Fibroblast of mammary gland (primary cell): ENCODE results near the gene KRTDAP.

Experiments
- DNase-seq: peaks from one replicate; pipeline ENCODE4 v3.0.0-alpha.2; 2010; ENCODE audit warnings: low read depth
- H3K4me3 ChIP-seq: 2 replicates; pipeline ENCODE4 v1.5.1; 2011; ENCODE audit warnings: low read depth, mild to moderate bottlenecking, low read length, moderate library complexity; ENCODE audit not compliant: control insufficient read depth
- TF ChIP-seq, protein P1 (sequence below): conservative IDR thresholded peaks from 2 replicates; pipeline ENCODE4 v1.5.1; 2011; ENCODE audit warnings: low read depth, low read length, inconsistent platforms; ENCODE audit not compliant: control insufficient read depth, insufficient read depth

Gene KRTDAP

DNA sequence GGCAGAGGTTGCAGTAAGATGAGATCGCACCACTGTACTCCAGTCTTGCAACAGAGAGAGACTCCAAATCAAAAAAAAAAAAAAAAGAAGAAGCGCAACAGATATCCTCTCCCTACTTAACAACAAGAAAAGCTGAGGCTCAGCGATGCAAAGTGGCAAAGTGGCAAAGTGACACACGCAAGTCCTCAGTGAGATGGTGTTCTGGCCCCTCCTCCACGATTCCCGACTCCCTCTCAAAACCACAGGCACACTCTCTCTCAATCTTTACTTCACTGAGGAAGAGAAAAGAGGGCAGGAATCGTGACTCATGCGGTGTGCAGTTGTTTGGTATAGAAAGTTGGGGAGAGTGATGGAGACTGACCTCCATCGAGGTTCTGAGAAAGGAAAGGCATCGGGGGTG is 29.7 kb downstream of the KRTDAP start:
- TF ChIP-seq, protein P1, sequence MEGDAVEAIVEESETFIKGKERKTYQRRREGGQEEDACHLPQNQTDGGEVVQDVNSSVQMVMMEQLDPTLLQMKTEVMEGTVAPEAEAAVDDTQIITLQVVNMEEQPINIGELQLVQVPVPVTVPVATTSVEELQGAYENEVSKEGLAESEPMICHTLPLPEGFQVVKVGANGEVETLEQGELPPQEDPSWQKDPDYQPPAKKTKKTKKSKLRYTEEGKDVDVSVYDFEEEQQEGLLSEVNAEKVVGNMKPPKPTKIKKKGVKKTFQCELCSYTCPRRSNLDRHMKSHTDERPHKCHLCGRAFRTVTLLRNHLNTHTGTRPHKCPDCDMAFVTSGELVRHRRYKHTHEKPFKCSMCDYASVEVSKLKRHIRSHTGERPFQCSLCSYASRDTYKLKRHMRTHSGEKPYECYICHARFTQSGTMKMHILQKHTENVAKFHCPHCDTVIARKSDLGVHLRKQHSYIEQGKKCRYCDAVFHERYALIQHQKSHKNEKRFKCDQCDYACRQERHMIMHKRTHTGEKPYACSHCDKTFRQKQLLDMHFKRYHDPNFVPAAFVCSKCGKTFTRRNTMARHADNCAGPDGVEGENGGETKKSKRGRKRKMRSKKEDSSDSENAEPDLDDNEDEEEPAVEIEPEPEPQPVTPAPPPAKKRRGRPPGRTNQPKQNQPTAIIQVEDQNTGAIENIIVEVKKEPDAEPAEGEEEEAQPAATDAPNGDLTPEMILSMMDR: no peak
- DNase-seq: no peak
- H3K4me3 ChIP-seq: no peak overlapping the region

DNA sequence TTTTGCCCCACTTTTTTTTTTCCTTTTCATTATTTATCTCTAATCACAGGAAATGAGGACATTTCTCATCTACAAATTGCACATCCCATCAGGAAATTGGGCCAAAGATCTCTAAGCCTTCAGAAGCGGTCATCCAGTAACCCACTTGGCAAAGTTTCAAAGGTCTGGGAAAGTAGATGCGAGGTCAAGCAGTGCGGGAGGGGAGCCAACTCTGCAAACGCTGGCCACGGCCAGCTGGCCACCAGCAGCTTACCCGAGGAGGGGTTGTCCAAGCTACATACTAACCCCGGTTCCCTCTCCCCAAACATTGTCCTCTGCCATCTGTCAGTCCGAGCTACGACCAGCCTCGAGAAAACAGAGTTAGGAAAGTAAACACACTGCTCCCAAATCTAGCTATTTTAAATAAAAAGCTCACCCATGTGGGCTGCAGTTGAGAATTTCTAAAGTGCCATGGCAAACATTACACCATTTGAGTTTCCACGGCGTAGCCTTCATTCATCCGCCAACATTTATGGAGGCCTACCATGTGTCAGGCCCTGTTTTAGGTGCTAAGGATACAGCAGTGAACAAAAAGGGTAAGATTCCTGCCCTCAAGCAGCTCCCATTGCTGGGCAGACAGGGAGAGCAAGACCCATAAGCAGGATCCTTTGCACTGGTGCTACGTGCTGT is 30.7 kb downstream of the KRTDAP start:
- H3K4me3 ChIP-seq: no peak overlapping the region
- DNase-seq: peak; percentile 77
- TF ChIP-seq, protein P1: no peak

DNA sequence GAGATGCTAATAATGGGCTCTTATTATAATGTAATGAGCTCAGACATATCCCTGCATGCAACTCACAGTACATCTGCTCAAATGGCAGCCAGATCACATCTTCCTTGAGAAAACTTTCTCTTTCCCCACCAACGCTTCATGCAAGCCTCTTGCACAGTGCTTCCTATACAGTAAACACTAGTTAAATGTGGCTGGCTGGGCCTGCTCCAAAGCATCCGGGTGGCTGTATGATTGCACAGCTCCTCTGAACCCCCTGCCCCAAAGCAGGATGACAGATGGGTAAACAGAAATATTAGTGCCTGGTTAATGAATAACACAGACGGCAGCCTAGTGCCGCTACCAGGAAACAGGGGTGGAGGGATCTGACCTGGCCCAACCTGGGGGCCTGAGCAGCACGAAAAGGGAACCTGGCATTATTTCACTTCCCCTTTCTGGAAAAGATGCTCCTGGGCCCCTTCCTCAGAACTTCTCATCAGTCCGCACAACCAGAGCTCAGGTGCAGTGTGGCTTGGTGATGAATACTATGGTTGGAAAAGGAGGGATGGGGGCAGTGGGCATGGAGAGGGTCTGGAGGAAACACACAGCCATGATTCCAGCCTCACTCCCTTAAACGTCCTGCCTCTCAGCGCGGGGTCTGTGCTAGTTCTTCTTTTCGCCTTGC is 31.4 kb downstream of the KRTDAP start:
- no peak for DNase-seq
- no peak overlapping the region for H3K4me3 ChIP-seq
- TF ChIP-seq, protein P1: no peak

DNA sequence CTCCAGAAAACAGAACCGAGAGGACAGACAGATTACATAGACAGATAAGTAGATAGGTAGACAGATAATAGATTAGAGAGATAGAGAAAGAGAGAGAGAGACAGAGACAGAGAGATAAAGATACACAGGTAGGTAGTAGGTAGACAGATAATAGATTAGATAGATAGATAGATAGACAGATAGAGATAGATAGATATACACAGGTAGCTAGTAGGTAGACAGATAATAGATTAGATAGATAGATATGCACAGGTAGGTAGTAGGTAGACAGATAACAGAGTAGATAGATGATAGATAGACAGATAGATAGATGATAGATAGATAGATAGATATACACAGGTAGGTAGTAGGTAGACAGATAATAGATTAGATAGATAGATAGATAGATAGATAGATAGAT is 32.1 kb downstream of the KRTDAP start:
- TF ChIP-seq, protein P1: no peak
- H3K4me3 ChIP-seq: no peak overlapping the region
- DNase-seq: no peak

DNA sequence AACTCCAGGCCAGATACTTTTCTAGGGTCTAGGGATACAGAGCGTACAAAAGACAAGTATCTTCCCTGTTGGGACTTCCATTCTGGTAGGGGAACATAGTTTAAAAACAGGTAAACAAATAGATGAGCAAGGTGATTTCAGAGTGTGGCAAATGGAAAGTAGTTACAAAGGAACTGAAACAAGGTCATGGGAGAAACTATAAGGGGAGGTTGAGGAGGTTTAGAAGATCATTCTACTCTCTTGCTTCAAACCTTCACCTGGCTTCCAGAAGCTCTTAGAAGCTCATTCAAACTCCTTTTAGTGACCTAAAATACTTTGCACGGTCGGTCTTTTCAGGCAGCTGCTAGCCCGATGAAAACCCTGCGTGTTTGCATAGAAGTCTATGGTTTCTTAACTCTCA is 33.1 kb downstream of the KRTDAP start:
- TF ChIP-seq, protein P1: no peak
- H3K4me3 ChIP-seq: no peak overlapping the region
- no peak for DNase-seq

DNA sequence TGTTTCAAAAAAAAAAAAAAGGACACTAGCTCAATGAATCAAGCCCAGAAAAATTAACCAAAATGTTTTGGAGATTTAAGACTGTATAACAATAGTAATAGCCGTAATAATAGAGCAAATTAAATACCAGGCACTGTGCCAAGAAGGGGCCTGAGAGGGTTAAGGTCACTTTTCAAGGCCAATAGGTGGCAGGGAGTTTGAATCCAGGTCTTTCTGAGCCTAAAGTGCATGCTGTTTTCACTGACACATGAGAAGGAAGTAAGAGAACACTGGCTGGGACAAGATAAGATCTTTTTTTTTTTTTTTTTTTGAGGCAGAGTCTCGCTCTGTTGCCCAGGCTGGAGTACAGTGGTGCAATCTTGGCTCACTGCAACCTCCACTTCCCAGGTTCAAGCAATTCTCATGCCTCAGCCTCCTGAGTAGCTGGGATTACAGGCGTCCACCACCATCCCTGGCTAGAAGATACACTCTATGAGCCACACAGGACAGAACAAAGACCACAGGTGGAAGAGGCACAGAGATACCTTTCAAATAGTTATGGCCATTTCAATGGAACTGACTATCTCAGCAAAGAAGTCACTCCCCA is 34.6 kb downstream of the KRTDAP start:
- no peak overlapping the region for H3K4me3 ChIP-seq
- TF ChIP-seq, protein P1: no peak
- DNase-seq: no peak
